ENCODE results near the gene ZNF333.

DNA sequence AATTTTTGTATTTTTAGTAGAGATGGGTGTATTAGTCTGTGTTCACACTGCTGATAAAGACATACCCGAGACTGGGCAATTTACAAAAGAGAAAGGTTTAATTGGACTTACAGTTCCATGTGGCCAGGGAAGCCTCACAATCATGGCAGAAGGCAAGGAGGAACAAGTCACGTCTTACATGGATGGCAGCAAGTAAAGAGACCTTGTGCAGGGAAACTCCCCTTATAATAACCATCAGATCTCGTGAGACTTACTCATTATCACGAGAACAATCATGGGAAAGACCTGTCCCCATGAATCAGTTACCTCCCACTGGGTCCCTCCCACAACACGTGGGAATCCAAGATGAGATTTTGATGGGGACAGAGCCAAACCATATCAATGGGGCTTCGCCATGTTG lies 14.6 kb downstream of the ZNF333 start:
- no peak for TF ChIP-seq TAF1 (IDR thresholded peaks at IDR 0.05; ENCODE audit: borderline replicate concordance, insufficient read depth, low read length)
- TF ChIP-seq POLR2AphosphoS5 (IDR thresholded peaks at IDR 0.05; ENCODE audit: low read depth, low read length) = no peak
- TF ChIP-seq, protein P1, sequence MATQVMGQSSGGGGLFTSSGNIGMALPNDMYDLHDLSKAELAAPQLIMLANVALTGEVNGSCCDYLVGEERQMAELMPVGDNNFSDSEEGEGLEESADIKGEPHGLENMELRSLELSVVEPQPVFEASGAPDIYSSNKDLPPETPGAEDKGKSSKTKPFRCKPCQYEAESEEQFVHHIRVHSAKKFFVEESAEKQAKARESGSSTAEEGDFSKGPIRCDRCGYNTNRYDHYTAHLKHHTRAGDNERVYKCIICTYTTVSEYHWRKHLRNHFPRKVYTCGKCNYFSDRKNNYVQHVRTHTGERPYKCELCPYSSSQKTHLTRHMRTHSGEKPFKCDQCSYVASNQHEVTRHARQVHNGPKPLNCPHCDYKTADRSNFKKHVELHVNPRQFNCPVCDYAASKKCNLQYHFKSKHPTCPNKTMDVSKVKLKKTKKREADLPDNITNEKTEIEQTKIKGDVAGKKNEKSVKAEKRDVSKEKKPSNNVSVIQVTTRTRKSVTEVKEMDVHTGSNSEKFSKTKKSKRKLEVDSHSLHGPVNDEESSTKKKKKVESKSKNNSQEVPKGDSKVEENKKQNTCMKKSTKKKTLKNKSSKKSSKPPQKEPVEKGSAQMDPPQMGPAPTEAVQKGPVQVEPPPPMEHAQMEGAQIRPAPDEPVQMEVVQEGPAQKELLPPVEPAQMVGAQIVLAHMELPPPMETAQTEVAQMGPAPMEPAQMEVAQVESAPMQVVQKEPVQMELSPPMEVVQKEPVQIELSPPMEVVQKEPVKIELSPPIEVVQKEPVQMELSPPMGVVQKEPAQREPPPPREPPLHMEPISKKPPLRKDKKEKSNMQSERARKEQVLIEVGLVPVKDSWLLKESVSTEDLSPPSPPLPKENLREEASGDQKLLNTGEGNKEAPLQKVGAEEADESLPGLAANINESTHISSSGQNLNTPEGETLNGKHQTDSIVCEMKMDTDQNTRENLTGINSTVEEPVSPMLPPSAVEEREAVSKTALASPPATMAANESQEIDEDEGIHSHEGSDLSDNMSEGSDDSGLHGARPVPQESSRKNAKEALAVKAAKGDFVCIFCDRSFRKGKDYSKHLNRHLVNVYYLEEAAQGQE (IDR thresholded peaks at IDR 0.05; ENCODE audit: insufficient read depth in 1 of 2, low read depth in 2 of 2, low read length in 2 of 2) = no peak
- no peak for TF ChIP-seq SIN3A (IDR thresholded peaks at IDR 0.05; ENCODE audit: borderline replicate concordance, insufficient read depth, low read length)
- no peak for TF ChIP-seq FOXP2 (optimal IDR thresholded peaks at IDR 0.05; ENCODE audit: borderline replicate concordance, extremely low read depth, extremely low read length, insufficient read depth)

Measured in PFSK-1 (cell line).